Neural progenitor cell (in vitro differentiated cells): ENCODE results near the gene KLK4.

ENCODE experiments used
- CTCF ChIP-seq: fragments of 200-600 bp; sonication (generic); IDR thresholded peaks from 2 replicates; pipeline ENCODE4 v1.5.1; 2017; ENCODE audit warnings: antibody characterized with exemption, mild to moderate bottlenecking
- EZH2 ChIP-seq: fragments of 200-600 bp; sonication (generic); IDR thresholded peaks from 2 replicates; pipeline ENCODE4 v1.6.1; 2017; ENCODE audit warnings: antibody characterized with exemption, mild to moderate bottlenecking, moderate library complexity
- EZH2phosphoT487 ChIP-seq: fragments of 200-600 bp; sonication (generic); IDR thresholded peaks from 2 replicates; pipeline ENCODE4 v1.6.1; 2017; ENCODE audit warnings: antibody characterized with exemption

- TF ChIP-seq EZH2 (no peak), CTCF (no peak), EZH2phosphoT487 (no peak)
These were observed 48.7 kb upstream of the KLK4 start for GRCh38 chr19:50959731-50960500.
